GM12878 (cell line): ENCODE measurements around the gene BICD1. TPM values are rescaled to one million over a fixed set of nuclear protein-coding genes. Genes with fewer than 3 reads are reported as not detected.
A peak's percentile ranks its signal among the peaks of the same experiment; 100 is the strongest.

Source experiments
- ATAC-seq: fragments of 200-7000 bp; cut with Tn5 transposase; 3 replicates; pipeline ENCODE4 v1.9.1; 2020; ENCODE audit warnings: mild to moderate bottlenecking, moderate library complexity
- BruUV-seq: library from RNA; stranded (reverse); fragments of 400-500 nt; replicated peaks from 2 replicates; lab custom pipeline; 2021; lab: Mats Ljungman, UMichigan
- CTCF ChIA-PET: fragments of 300-600 bp; sonication (Branson Sonifier 250); formaldehyde crosslinking; extraction: SDS; loops from one replicate; lab custom pipeline; 2021; ENCODE audit warnings: inconsistent platforms; lab: Yijun Ruan, JAX
- POLR2A ChIA-PET: fragments of 350-600 bp; formaldehyde crosslinking; extraction: SDS; loops from one replicate; lab custom pipeline; 2021; ENCODE audit warnings: inconsistent platforms; lab: Charles Lee
- RAD21 ChIA-PET: fragments of 300-600 bp; sonication (Branson Sonifier 250); formaldehyde crosslinking; loops from one replicate; lab custom pipeline; 2023; ENCODE audit warnings: antibody characterized with exemption; ENCODE audit not compliant: unreplicated experiment; lab: Charles Lee
- SMC1A ChIA-PET: fragments of 300-600 bp; sonication (Branson Sonifier 250); formaldehyde crosslinking; loops from one replicate; lab custom pipeline; 2023; ENCODE audit not compliant: unreplicated experiment, uncharacterized antibody; lab: Charles Lee
- DNase-seq: peaks from one replicate; pipeline ENCODE4 v3.0.0-alpha.2; 2011; ENCODE audit warnings: low read depth, low spot score
- FAIRE-seq: peaks from 3 replicates; lab custom pipeline; 2011; peaks lifted over from hg19 to GRCh38; lab: Jason Lieb, UNC
- H2AFZ ChIP-seq: 2 replicates; pipeline ENCODE4 v1.6.0; 2011; ENCODE audit warnings: low read depth, low read length, control low read depth; ENCODE audit not compliant: control insufficient read depth
- H3K27ac ChIP-seq: 2 replicates; pipeline ENCODE4 v1.5.1; 2011; ENCODE audit warnings: control low read depth; ENCODE audit not compliant: control insufficient read depth, insufficient read depth
- H3K27me3 ChIP-seq, 2 experiments: replicated peaks in 1 of 2; 2 replicates each; pipeline versions ENCODE4 v1.6.0 to v1.6.1; 2011; ENCODE audit warnings: low read length in 1 of 2; ENCODE audit not compliant: control insufficient read depth in 2 of 2, insufficient read depth in 2 of 2
- H3K36me3 ChIP-seq, 2 experiments: 2 replicates each; pipeline ENCODE4 v1.5.1; 2011; ENCODE audit warnings: low read length in 1 of 2; ENCODE audit not compliant: control insufficient read depth in 2 of 2, insufficient read depth in 2 of 2
- H3K4me1 ChIP-seq: 2 replicates; pipeline ENCODE4 v1.6.1; 2011; ENCODE audit warnings: mild to moderate bottlenecking, low read length, moderate library complexity, mixed read lengths; ENCODE audit not compliant: control insufficient read depth, insufficient read depth
- H3K4me2 ChIP-seq: 2 replicates; pipeline ENCODE4 v1.6.0; 2011; ENCODE audit warnings: control low read depth; ENCODE audit not compliant: control insufficient read depth, insufficient read depth
- H3K4me3 ChIP-seq: fragments of 200-600 bp; sonication (generic); 2 replicates; pipeline ENCODE4 v1.5.1; 2016
- H3K79me2 ChIP-seq: 2 replicates; pipeline ENCODE4 v1.6.0; 2011; ENCODE audit warnings: low read length; ENCODE audit not compliant: control insufficient read depth, insufficient read depth
- H3K9ac ChIP-seq: 2 replicates; pipeline ENCODE4 v1.8.0; 2011; ENCODE audit warnings: low read length, control low read depth, mixed read lengths; ENCODE audit not compliant: control insufficient read depth, insufficient read depth
- H3K9me3 ChIP-seq: replicated peaks from 3 replicates; pipeline ENCODE4 v1.5.1; 2011; ENCODE audit warnings: mild to moderate bottlenecking, low read length; ENCODE audit not compliant: control insufficient read depth, insufficient read depth
- H4K20me1 ChIP-seq: 2 replicates; pipeline ENCODE4 v1.6.0; 2011; ENCODE audit not compliant: control insufficient read depth, insufficient read depth
- CBFB ChIP-seq: IDR thresholded peaks from 2 replicates; pipeline ENCODE4 v1.6.1; 2016; ENCODE audit warnings: antibody characterized with exemption, low read depth
- CREB1 ChIP-seq: IDR thresholded peaks from 2 replicates; pipeline ENCODE4 v1.6.1; 2012; ENCODE audit warnings: low read depth, mild to moderate bottlenecking, inconsistent platforms
- IRF4 ChIP-seq: IDR thresholded peaks from 2 replicates; pipeline ENCODE4 v1.6.1; 2011; ENCODE audit warnings: low read depth, low read length
- JUNB ChIP-seq: IDR thresholded peaks from 2 replicates; pipeline ENCODE4 v1.6.1; 2016; ENCODE audit warnings: antibody characterized with exemption, mild to moderate bottlenecking
- KAT2A ChIP-seq: conservative IDR thresholded peaks from 2 replicates; pipeline ENCODE4 v1.6.1; 2011; ENCODE audit warnings: low read depth, low read length; ENCODE audit not compliant: control insufficient read depth
- MXI1 ChIP-seq: fragments of 150-350 bp; IDR thresholded peaks from 2 replicates; pipeline ENCODE4 v1.6.1; 2011; ENCODE audit warnings: low read depth, mild to moderate bottlenecking, inconsistent platforms, low read length, improper control_type of control experiment
- RBBP5 ChIP-seq: fragments of 200-600 bp; sonication (generic); conservative IDR thresholded peaks from 2 replicates; pipeline ENCODE4 v1.6.1; 2016
- SIN3A ChIP-seq: IDR thresholded peaks from 2 replicates; pipeline ENCODE4 v1.6.1; 2012; ENCODE audit warnings: low read depth, low read length, improper control_type of control experiment
- WGBS: methylation state at CpG from one replicate; pipeline ENCODE4 v1.1.6; 2016; ENCODE audit warnings: low lambda C conversion rate; ENCODE audit not compliant: insufficient replicate concordance, insufficient coverage; ENCODE audit errors: missing lambda C conversion rate; 5-methylcytosine and 5-hydroxymethylcytosine counted together
- in situ Hi-C: fragments of 300-500 bp; cut with MboI; formaldehyde crosslinking; loops from 9 replicates; pipeline ENCODE4 v1.14.3; 2018; ENCODE audit warnings: mixed read lengths
- intact Hi-C: fragments of 100-400 bp; cut with micrococcal nuclease; formaldehyde crosslinking; loops from one replicate; pipeline ENCODE4 v1.14.2; 2022; ENCODE audit not compliant: unreplicated experiment
- polyA plus RNA-seq, 11 experiments: library from polyadenylated mRNA; depleted of rRNA in 4 of 11; unstranded in 6 of 11; stranded (reverse) in 5 of 11; fragments of >200 nt; fragmentation: Nextera tagmentation in 4 of 11; fragmentation: Illumina TruSeq in 1 of 11; extraction: Ambion mirVana in 4 of 11; extraction: Trizol in 1 of 11; gene quantifications; 1 replicate in 1 of 11; 2 replicates in 10 of 11; pipeline versions ENCODE4 v1.2.1 to v1.2.3, GENCODE V29; 2011 to 2016; ENCODE audit warnings: inconsistent platforms in 2 of 11, missing spikeins in 2 of 11, low read depth in 1 of 11
- total RNA-seq, 4 experiments: library from RNA; depleted of rRNA in 3 of 4; stranded (reverse); fragments of >200 nt in 3 of 4; fragmentation: Illumina TruSeq in 1 of 4; extraction: Trizol in 1 of 4; gene quantifications; 2 replicates each; pipeline versions ENCODE4 v1.2.1 to v1.2.3, GENCODE V29; 2013 to 2021

BICD1 gene
- total and polyA plus RNA-seq, 10 of the 15 experiments (the other 5 are each of a cell fraction or from before 2014, with no cell fraction given) = 4.7 to 32.5 (median 14.4) TPM

GRCh38 chr12:32334371-32334777 is 227.7 kb downstream of the BICD1 start:
- POLR2A ChIA-PET = no interaction called here

GRCh38 chr12:32336261-32336660 is 229.6 kb downstream of the BICD1 start:
- ChIA-PET POLR2A (no interaction called here), RAD21 (interaction anchor here (0.7 kb wide), 1 partner anchor 683 kb away, joined by 3 read pairs; no protein-coding TSS in a partner anchor), CTCF (no interaction called here), SMC1A (interaction anchor here (0.9 to 1.4 kb wide), 4 partner anchors 9 to 683 kb away, joined by 3 read pairs; no protein-coding TSS in a partner anchor)
- 95% methylated on average over 4 of the region's 4 CpGs for WGBS
- FAIRE-seq (no peak), ATAC-seq (no peak), DNase-seq (no peak)
- no peak overlapping the region for H2AFZ ChIP-seq
- peaks cover 0 to 3% of the 10 kb centered on the region in 2 experiments; a peak in 3 of 4 replicates for H3K36me3 ChIP-seq
- H3K79me2 ChIP-seq = no peaks in the 10 kb centered on the region
- TF ChIP-seq MXI1 = no peak
- no peak for TF ChIP-seq KAT2A
- TF ChIP-seq CBFB = no peak
- TF ChIP-seq IRF4 = no peak
- TF ChIP-seq RBBP5 = no peak
- TF ChIP-seq CREB1 = no peak
- no peak overlapping the region for H3K4me2 ChIP-seq
- no peak overlapping the region for H3K27ac ChIP-seq
- H3K4me1 ChIP-seq = peaks cover 3% of the 10 kb centered on the region; the same call in 1 of the 2 replicates
- H3K4me3 ChIP-seq = no peak overlapping the region
- in situ Hi-C loops = no loop called here
- H4K20me1 ChIP-seq = no peaks in the 10 kb centered on the region
- intact Hi-C loops = no loop called here
- no TSS peak for BruUV-seq
- no peak overlapping the region for H3K9ac ChIP-seq
- no peaks in the 10 kb centered on the region for H3K9me3 ChIP-seq
- H3K27me3 ChIP-seq = no peaks in the 10 kb centered on the region

More at GRCh38 chr12:32334371-32334777, 227.7 kb downstream of the BICD1 start:
- no peak for TF ChIP-seq SIN3A
- peak; percentile 31; the same call in 1 of the 2 replicates for TF ChIP-seq JUNB
- H4K20me1 ChIP-seq = no peaks in the 10 kb centered on the region
- peak overlapping the region; percentile 53 for H2AFZ ChIP-seq
- no TSS peak for BruUV-seq
- H3K9me3 ChIP-seq = no peaks in the 10 kb centered on the region
- no peaks in the 10 kb centered on the region for H3K79me2 ChIP-seq
- intact Hi-C loops = no loop called here
- FAIRE-seq = peak; percentile 83
- H3K4me2 ChIP-seq = peak overlapping the region; percentile 30; the same call in 1 of the 2 replicates
- DNase-seq = no peak
- in situ Hi-C loops = no loop called here
- RAD21 ChIA-PET = interaction anchor here (0.6 kb wide), 1 partner anchor 274 kb away, joined by 3 read pairs; no protein-coding TSS in a partner anchor
- H3K36me3 ChIP-seq = peaks cover 0 to 3% of the 10 kb centered on the region in 2 experiments; a peak in 3 of 4 replicates
- CTCF ChIA-PET = interaction anchor here (0.6 to 1.1 kb wide), 3 partner anchors 20 to 209 kb away, joined by 3 read pairs; no protein-coding TSS in a partner anchor
- SMC1A ChIA-PET = interaction anchor here (0.8 to 1.3 kb wide), 3 partner anchors 22 to 31 kb away, joined by 3 to 5 read pairs (median 3); no protein-coding TSS in a partner anchor
- H3K4me1 ChIP-seq = peaks cover 3% of the 10 kb centered on the region; the same call in 1 of the 2 replicates
- peak overlapping the region; percentile 17; the same call in 1 of the 2 replicates for H3K27ac ChIP-seq
- no peaks in the 10 kb centered on the region for H3K27me3 ChIP-seq
- ATAC-seq = no peak; the same call in 2 of the 3 replicates
- WGBS = 15% methylated on average over 4 of the region's 4 CpGs
- no peak overlapping the region for H3K4me3 ChIP-seq
- no peak overlapping the region for H3K9ac ChIP-seq
